Glomerular endothelial cell (primary cell): ENCODE data around the gene RUNDC3A. TPM values are rescaled to one million over a fixed set of nuclear protein-coding genes. Genes with fewer than 3 reads are reported as not detected.
"Not testable (repeated sequence)": the region's sequence is repeated elsewhere in the genome, so short reads cannot be mapped to it uniquely, and the experiment has no call there.

Source experiments
- DNase-seq: peaks from one replicate; pipeline ENCODE4 v3.0.0-alpha.2; 2011; ENCODE audit warnings: low read depth, low spot score; ENCODE audit errors: extremely low read depth
- total RNA-seq: library from RNA; depleted of rRNA; stranded (reverse); fragments of >200 nt; gene quantifications from 2 replicates; pipeline ENCODE4 v1.2.3, GENCODE V29; 2015

RUNDC3A gene
- total RNA-seq, 1 donor from 2014 or later = 0.82 TPM

GRCh38 chr17:44317545-44317944 is 9.1 kb downstream of the RUNDC3A start:
- DNase-seq = no peak

- DNase-seq = no peak
Observed at GRCh38 chr17:44318077-44318892, 9.9 kb downstream of the RUNDC3A start.

- no peak for DNase-seq
Observed at GRCh38 chr17:44320066-44320465, 11.7 kb downstream of the RUNDC3A start.

GRCh38 chr17:44321246-44322120 is 13.1 kb downstream of the RUNDC3A start:
- no peak for DNase-seq

GRCh38 chr17:44322236-44322895 is 14.0 kb downstream of the RUNDC3A start:
- no peak for DNase-seq

DNA sequence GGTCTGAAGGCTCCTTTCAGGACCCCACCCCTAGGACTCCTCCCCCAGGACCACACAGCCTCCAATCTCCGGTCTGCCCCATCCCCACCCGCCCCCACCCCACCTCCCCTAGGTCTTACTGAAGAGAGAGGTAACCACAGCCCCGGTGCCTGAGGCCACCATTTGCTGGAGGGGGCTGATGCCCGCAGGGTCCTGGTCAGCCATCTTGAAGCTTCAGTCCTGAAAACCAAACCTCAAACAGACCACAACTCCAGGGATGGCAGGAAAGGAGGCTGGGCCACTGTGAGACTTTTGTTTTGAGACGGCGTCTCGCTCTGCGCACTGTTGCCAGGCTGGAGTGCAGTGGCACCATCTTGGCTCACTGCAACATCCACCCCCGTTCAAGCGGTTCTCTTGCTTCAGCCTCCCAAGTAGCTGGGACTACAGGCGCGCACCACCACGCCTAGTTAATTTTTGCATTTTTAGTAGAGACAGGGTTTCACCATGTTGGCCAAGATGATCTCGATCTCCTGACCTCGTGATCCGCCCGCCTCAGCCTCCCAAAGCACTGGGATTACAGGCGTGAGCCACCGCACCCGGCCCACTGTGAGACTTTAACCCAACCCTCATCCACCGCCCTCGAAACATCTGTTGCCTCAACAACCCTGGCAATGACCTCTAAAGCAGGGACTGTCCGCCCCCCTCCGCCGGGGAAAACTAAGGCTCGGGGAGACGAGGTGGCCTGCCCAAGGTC is 15.1 kb downstream of the RUNDC3A start:
- no peak for DNase-seq

GRCh38 chr17:44324092-44324570 is 15.7 kb downstream of the RUNDC3A start:
- no peak for DNase-seq

DNA sequence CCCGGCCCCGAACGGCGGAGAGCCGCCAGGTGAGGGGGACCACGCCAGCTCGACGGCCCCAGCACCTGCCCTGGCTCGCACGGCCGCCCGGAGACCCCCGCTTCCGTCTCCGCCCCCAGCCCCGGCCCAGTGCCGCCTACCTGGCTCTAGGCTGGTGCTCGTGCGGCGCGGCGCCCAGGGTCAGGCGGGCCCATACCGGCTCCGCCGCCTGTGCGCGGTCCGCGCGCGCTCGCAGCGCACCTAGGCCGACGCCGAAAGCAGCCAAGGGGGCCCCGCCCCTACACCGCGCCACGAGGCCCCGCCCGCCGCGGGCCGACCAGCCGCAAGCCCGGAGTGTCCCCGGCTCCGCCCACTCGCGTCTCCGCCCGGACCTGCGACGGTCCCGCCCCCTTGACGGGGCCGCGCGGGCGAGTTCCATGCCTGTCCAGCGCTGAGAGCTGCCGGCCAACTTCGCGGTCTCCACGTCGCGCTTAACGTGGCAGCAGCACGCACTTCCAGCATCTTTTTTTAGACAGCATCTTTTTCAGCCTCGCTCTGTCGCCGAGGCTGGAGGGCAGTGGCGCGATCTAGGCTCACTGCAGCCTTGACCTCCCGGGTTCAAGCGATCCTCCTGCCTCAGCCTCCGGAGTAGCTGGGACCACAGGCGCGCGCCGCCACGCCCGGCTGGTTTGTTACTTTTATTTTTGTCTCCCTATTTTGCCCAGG is 16.3 kb downstream of the RUNDC3A start, which contains the start of gene SLC25A39:
Gene SLC25A39 (minus strand): TSS at position 253 of the 705 bp plus-strand sequence. CDS start 1,261 bp downstream, outside the sequence.
- DNase-seq = no peak

DNA sequence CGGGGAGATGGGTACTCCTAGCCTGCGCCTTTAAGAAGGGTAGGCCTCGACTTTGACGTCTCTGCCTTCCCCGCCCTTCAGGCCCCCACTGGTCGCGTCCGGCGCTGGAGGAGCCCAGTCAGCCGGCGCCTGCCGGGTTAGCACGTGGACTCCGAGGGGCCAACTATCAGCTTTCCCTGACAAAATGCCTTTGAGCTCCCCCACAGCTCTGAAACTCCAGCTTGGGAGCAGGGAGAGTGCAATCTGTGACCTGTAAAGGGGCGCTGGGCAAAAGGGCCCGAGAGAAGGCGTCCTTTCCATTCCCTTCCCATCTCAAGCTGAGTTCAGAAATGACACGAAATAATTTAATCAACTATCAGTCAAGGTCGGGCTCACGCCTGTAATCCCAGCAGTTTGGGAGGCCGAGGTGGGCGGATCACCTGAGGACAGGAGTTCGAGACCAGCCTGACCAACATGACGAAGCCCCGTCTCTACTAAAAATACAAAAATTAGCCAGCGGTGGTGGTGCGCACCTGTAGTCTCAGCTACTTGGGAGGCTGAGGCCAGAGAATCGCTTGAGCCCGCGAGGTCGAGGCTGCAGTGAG is 18.6 kb downstream of the RUNDC3A start:
- no peak for DNase-seq

- DNase-seq = no peak
Observed at GRCh38 chr17:44327715-44328449, 19.5 kb downstream of the RUNDC3A start.

GRCh38 chr17:44329516-44329915 is 21.1 kb downstream of the RUNDC3A start:
- not testable (repeated sequence) for DNase-seq

- not testable (repeated sequence) for DNase-seq
Observed at GRCh38 chr17:44330263-44330662, 21.9 kb downstream of the RUNDC3A start.

- DNase-seq = no peak
Observed at GRCh38 chr17:44331249-44331760, 22.9 kb downstream of the RUNDC3A start.

DNA sequence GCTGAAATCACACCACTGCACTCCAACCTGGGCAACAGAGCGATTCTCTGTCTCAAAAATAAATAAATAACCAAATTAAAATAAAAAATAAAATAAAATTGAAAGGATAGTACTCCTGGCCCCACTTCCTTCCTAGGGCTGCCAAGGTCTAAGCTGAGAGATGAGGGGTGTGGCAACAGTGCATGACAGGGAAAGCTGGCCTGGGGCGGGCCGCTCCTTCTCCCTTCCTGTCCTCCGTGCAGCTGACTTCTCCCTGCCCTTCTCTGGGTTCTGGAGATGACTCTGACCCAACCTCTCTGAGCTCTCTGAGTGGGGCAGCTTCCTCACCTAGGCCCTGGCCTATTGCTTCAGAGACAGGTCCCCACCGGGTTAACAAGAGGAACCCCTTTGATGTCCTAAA is 25.0 kb downstream of the RUNDC3A start:
- no peak for DNase-seq

DNA sequence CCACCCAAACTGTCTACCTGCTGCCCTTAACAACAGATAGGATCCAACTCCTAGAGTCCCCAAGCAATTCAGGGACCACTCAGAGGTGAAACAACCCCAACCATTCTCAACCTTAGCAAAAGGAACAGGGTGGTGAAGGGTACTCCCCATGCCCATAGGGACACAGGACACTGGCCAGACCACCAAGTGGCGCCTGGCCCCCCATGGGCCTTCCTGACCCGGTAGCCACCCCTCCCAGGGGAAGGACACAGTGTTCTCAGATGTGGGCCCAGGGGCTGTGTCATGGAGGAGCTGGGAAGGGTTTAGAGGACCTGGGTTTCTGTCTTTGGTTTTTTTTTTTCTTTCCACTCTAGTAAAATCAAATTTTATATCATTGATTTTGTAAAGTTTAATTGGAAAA is 25.9 kb downstream of the RUNDC3A start:
- DNase-seq = no peak

GRCh38 chr17:44334727-44335126 is 26.3 kb downstream of the RUNDC3A start:
- DNase-seq = no peak

DNA sequence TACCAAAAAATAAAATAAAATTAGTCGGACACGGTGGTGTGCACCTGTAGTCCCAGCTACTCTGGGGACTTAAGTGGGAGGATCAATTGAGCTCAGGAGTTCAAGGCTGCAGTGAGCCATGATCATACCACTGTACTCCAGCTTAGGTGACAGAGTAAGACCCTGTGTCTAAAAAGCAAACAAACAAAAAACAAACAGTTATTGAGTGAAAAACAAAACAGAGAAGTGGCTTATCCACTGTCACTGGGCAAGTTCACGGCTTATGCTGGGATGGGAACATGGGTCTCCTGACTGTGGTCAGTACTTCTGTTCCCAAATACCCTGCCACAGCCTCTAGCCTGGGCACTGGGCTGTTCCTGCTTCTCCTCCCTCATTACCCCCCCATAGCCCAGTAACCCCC is 27.2 kb downstream of the RUNDC3A start:
- no peak for DNase-seq

DNA sequence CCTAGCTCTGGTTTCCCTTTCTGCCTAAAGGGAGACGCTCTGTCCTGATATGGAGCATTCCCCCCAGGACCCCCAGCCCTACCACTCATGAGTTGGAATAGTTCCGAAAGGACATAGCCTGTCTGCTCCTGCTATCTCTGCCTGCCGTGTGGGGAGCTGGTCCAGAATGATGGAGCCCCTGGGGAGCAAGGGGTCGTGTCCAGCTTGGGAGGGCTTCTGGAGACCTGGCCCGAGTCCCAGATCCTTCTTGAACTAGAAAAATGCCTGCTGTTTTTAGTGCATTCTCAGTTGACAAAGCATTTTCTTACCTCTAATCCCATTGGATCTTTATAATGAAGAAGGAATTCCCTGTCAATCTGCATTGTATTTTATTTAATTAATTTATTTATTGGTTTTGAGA is 27.6 kb downstream of the RUNDC3A start:
- no peak for DNase-seq
